ENCODE results near the gene LRP5.

- no peak for TF ChIP-seq EZH2 (IDR thresholded peaks at IDR 0.05; ENCODE audit: insufficient read depth, low read length)
- TF ChIP-seq CTCF (IDR thresholded peaks at IDR 0.05; ENCODE audit: insufficient read depth, low read depth, low read length) = no peak
These were observed 102.3 kb downstream of the LRP5 start for GRCh38 chr11:68414496-68415221.

Measured in astrocyte (in vitro differentiated cells and primary cell).